Measurements from ENCODE around the gene ARSG. TPM values are rescaled to one million over a fixed set of nuclear protein-coding genes. Genes with fewer than 3 reads are reported as not detected.

ARSG gene
- total and polyA plus RNA-seq, 9 of the 15 experiments (the other 6 are each of a cell fraction or from before 2014, with no cell fraction given): 1.0 to 5.6 (median 1.8) TPM

- WGBS (ENCODE audit: insufficient coverage, low coverage, missing lambda C conversion rate): 0% methylated on average over 2 of the region's 2 CpGs
- Histone ChIP-seq H3K4me1 (replicated peaks in 1 of 2; ENCODE audit: control insufficient read depth in 2 of 2, insufficient read depth in 2 of 2, low read length in 2 of 2) (no peaks in the 10 kb centered on the region), H3K27ac (ENCODE audit: extremely low read depth, low read depth, low read length) (no peak overlapping the region), H3K9me1 (ENCODE audit: control insufficient read depth, insufficient read depth, low read length) (no peaks in the 10 kb centered on the region), H4K20me1 (replicated peaks; ENCODE audit: control insufficient read depth, insufficient read depth, low read length) (no peaks in the 10 kb centered on the region), H2AFZ (ENCODE audit: low read depth, low read length) (no peak overlapping the region), H3K4me2 (ENCODE audit: insufficient read depth, low read length) (no peak overlapping the region), H3K36me3 (ENCODE audit: control insufficient read depth, insufficient read depth, low read length) (no peaks in the 10 kb centered on the region), H3K79me2 (ENCODE audit: control insufficient read depth, insufficient read depth, low read length) (no peaks in the 10 kb centered on the region), H3K9me3 (replicated peaks; ENCODE audit: control insufficient read depth, insufficient read depth, low read depth, low read length) (no peaks in the 10 kb centered on the region), H3K9ac (ENCODE audit: insufficient read depth in 1 of 2, low read depth in 2 of 2, low read length in 2 of 2) (no peak overlapping the region), H3K27me3 (ENCODE audit: control insufficient read depth in 2 of 2, insufficient read depth in 2 of 2, low read length in 2 of 2) (peaks cover 41 to 79% of the 10 kb centered on the region in 2 experiments), H3K4me3 (no peak overlapping the region)
- TF ChIP-seq HINFP (tag; conservative IDR thresholded peaks at IDR 0.05; ENCODE audit: low read depth) (no peak), MNT (conservative IDR thresholded peaks at IDR 0.05) (no peak), PTTG1 (tag; IDR thresholded peaks at IDR 0.05; ENCODE audit: low read depth) (no peak), DDX20 (tag; IDR thresholded peaks at IDR 0.05; ENCODE audit: low read depth) (no peak), CREB3L1 (IDR thresholded peaks at IDR 0.05; ENCODE audit: borderline replicate concordance, low read depth) (no peak)
- FAIRE-seq: no peak
- ChIA-PET CTCF (ENCODE audit: low intra/inter-chr PET ratio) (no interaction called here), POLR2A (no interaction called here)
- in situ Hi-C loops (cut with MboI) (no loop called here), intact Hi-C loops (cut with micrococcal nuclease) (no loop called here)
- ATAC-seq: no peak
- no TSS peak for BruUV-seq (replicated peaks)
- DNase-seq (ENCODE audit: extremely low read depth in 1 of 4, low spot score in 3 of 4): no peak
Observed at GRCh38 chr17:68365469-68365868, 74.2 kb downstream of the ARSG start.
